ENCODE measurements around the gene TMEM209. TPM values are rescaled to one million over a fixed set of nuclear protein-coding genes. Genes with fewer than 3 reads are reported as not detected.
"Not testable (repeated sequence)": the region's sequence is repeated elsewhere in the genome, so short reads cannot be mapped to it uniquely, and the experiment has no call there.

Gene TMEM209
- 21.8 TPM for polyA plus RNA-seq (2012; ENCODE audit: insufficient read depth, insufficient read length)

DNA sequence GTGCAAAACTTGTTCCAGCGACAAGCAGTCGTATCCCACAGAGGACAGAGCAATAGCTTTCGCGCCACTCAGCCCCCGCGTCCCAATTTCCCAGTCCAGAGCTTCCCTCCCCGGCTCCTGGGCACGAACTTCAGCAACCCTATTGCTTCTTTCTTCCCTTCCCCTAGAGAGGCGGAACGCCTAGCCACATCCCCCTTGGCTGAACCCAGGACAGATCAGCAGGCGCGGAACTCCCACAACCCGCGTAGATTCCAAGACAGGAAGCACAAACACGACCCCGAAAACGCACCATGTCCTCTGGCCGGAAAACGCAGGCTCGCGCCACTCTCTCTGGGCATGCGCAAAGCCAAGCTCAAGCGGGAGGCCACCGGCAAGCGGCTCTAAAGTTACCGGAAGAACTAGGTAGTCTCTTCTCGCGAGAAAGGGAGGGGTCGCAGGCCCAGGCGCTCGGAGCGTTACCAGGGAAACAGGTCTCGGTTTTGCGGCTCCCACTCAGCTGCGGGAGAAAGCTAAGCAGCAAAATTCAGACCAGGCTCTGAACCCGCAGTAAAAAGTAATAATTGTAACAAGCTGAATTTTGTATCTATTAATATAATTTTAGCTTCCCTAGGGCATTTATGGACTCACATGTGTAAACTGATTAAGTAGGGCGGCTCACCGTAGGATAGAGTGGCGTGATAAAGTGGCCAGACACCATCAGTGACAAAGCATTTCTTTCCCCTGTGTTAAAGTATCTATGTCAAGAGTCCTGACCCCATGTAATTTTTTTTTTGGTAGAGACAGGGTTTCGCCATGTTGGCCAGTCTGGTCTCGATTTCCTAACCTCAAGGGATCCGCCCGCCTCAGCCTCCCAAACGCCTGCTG lies at the start of gene TMEM209:
TSS of gene TMEM209 (minus strand) at position 323 of the 864 bp plus-strand sequence. CDS start at position 292, 31 bp downstream.
- peak within 1 kb of the TSS; percentile 100 for H3K4me3 ChIP-seq (ENCODE audit: low read length)
- peak; percentile 96 for DNase-seq (ENCODE audit: low read depth, low spot score)

DNA sequence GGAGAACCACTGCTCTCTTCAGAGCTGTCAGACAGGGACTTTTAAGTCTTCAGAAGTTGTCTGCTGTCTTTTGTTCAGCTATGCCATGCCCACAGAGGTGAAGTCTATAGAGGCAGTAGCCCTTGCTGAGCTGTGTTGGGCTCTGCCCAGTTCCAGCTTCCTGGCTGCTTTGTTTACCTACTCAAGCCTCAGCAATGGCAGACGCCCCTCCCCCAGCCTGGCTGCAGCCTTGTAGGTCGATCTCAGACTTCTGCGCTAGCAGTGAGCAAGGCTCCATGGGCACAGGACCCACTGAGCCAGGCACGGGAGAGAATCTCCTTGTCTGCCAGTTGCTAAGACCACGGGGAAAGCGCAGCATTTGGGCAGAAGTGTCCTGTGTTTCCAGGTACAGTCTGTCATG lies 49.3 kb upstream of the TMEM209 start:
- no peak overlapping the region for H3K4me3 ChIP-seq (ENCODE audit: low read length)
- no peak for DNase-seq (ENCODE audit: low read depth, low spot score)

DNA sequence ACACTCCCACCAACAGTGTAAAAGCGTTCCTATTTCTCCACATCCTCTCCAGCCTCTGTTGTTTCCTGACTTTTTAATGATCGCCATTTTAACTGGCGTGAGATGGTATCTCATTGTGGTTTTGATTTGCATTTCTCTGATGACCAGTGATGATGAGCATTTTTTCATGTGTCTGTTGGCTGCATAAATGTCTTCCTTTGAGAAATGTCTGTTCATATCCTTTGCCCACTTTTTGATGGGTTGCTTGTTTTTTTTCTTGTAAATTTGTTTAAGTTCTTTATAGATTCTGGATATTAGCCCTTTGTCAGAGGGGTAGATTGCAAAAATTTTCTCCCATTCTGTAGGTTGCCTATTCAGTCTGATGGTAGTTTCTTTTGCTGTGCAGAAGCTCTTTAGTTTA lies 44.4 kb upstream of the TMEM209 start:
- DNase-seq (ENCODE audit: low read depth, low spot score); H3K4me3 ChIP-seq (ENCODE audit: low read length): not testable (repeated sequence)

DNA sequence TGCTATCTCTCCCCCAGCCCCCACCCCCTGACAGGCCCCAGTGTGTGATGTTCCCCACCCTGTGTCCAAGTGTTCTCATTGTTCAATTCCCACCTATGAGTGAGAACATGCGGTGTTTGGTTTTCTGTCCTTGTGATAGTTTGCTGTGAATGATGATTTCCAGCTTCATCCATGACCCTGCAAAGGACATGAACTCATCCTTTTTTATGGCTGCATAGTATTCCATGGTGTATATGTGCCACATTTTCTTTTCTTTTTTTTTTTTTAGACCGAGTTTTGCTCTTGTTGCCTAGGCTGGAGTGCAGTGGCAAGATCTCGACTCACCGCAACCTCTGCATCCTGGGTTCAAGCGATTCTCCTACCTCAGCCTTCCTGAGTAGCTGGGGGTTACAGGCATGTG lies 43.6 kb upstream of the TMEM209 start:
- not testable (repeated sequence) for H3K4me3 ChIP-seq (ENCODE audit: low read length); DNase-seq (ENCODE audit: low read depth, low spot score)

DNA sequence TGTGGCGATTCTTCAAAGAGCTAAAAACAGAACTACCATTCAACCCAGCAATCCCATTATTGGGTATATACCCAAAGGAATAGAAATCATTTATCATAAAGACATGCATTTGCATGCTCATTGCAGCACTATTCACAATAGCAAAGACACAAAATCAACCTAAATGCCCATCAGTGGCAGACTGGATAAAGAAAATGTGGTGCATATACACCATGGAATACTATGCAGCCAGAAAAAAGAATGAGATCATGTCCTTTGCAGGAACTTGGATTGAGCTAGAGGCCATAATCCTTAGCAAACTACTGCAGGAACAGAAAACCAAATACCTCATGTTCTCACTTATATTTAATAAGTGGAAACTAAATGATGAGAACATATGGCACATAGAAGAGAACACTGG lies 41.3 kb upstream of the TMEM209 start:
- H3K4me3 ChIP-seq (ENCODE audit: low read length); DNase-seq (ENCODE audit: low read depth, low spot score): not testable (repeated sequence)

DNA sequence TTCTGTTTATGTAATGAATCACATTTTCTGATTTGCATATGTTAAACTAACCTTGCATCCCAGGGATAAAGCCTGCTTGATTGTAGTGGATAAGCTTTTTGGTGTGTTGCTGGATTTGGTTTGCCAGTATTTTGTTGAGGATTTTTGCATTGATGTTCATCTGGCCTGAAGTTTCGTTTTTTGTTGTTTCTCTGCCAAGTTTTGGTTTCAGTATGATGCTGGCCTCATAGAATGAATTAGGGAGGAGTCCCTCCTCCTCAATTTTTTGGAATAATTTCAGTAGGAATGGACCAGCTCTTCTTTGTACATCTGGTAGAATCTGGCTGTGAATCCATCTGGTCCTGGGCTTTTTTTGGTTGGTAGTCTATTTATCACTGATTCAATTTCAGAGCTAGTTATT lies 38.3 kb upstream of the TMEM209 start:
- not testable (repeated sequence) for H3K4me3 ChIP-seq (ENCODE audit: low read length); DNase-seq (ENCODE audit: low read depth, low spot score)

DNA sequence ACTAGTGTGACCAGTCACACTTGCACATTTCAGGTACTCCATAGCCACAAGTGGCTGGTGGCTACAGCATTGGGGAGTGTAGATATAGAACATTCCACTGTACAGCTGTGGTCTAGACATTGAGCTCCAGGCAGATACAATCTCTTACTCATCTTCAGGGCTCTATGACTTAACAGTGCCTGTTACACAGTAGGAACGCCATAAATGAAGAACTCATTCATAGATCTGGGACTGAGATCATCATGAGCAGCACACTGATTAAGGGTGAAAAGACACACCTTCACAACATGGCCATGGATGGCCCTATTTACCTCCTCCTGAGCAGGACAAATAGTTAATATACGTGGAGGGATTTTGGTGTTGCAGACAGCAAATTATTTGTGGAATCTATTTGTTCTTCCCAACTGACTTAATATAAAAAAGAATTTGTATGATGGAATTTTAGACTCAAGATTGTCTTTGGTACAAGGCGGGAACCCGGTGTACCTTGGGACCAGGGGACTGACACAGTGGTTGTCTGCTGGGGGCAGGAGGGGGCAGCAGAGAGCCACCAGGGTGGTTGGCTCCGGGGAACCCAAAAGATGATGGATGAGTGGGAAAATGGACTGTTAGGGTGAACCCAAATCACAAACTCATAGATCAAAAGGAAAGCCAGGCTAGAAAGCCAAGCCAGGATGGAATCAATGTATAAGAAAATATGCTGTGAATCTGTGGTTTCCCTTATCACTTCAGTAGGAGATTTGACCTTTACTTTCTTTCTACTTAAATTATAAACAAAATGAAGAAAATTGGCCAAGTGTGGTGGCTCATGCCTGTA lies 37.2 kb upstream of the TMEM209 start:
- no peak for DNase-seq (ENCODE audit: low read depth, low spot score)
- no peak overlapping the region for H3K4me3 ChIP-seq (ENCODE audit: low read length)

DNA sequence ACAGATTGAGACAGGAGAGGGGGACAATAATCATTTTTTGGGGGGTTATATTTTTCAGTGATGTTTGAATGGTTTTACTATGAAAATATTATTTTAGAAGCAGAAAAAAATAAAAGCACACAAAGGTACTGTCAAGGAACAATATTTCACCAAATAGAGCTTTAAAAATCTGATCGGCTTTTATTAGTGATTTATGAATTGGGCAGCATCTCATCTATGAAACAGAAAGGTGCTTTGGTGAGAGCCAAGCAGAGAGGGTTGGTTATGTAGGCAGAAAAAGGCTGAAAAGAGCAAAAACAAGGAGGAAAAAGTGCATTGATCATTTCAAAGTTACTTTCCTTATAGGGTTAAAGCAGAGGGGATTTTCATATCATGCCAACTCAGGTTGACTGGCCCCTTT lies 35.0 kb upstream of the TMEM209 start:
- no peak for DNase-seq (ENCODE audit: low read depth, low spot score)
- H3K4me3 ChIP-seq (ENCODE audit: low read length) = no peak overlapping the region

DNA sequence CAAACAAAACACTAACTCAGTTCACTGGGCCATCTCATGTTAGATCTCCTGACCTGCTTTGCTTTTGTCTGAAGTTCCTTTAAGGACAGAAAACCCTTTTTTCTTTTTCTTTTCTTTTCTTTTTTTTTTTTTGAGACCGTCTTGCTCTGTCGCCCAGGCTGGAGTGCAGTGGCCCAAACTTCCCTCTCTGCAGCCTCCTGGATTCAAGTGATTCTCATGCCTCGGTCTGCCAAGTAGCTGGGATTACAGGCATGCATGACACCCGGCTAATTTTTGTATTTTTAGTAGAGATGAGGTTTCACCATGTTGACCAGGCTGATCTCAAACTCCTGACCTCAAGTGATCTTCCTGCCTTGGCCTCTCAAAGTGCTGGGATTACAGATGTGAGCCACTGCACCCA lies 31.2 kb upstream of the TMEM209 start:
- DNase-seq (ENCODE audit: low read depth, low spot score) = not testable (repeated sequence)

DNA sequence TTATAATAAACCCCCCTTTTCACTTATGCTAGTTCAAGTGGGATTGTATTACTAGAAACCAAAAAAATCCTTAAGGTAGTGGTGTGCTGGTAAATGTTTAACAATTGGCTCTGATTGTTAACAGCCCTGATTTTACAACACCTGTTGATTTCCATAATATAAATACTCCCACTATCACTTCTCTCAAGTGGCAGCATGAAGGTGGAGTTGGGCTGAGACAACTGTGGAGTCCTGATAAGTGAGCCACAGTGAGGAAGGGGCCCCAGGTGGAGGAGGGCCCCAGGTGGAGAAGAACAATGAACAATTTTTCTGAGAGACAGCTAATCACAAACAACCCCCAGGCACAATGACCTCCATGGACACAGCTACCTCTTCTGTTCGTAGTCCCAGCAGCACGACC lies 28.9 kb upstream of the TMEM209 start:
- DNase-seq (ENCODE audit: low read depth, low spot score) = no peak
- no peak overlapping the region for H3K4me3 ChIP-seq (ENCODE audit: low read length)

More for the DNA sequence above, 31.2 kb upstream of the TMEM209 start:
- H3K4me3 ChIP-seq (ENCODE audit: low read length) = not testable (repeated sequence)

DNA sequence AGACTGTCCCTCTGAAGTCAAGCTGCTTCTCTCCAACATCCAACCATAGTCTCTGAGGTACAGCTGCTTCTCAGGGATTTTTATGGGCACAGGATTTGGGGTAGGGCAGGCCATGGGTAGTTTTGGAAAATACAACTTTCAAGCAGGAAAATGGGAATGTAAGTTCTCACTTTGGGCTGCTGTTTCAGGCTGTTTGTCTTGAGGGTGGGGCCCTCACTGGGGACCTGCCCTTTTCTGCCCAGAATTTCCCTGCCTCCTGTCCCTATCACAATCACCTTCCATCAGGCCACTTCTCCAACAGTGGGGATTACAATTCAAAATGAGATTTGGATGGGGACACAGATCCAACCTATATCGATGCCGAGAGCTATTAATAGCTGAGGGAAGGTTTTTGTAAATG lies 27.0 kb upstream of the TMEM209 start:
- H3K4me3 ChIP-seq (ENCODE audit: low read length) = no peak overlapping the region
- DNase-seq (ENCODE audit: low read depth, low spot score) = no peak

DNA sequence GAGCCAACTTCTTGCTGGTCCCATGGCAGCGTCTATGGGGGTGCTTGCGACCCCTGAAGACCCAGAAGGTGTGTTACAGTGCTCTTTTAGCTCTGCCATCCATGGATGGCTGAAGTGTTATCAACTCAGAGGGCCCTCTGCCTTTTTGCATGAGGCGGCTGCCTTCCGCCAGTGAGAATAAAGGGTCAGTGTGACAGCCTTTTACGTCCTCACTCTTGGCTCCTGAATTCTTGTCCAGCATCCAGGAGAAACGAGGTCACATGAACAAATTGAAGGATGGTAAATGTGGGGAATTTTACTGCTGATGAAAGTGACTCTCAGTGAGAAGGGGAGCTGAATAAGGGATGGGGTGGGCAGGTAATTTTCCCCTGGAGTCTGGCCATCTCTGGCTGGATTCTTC lies 26.6 kb upstream of the TMEM209 start:
- no peak overlapping the region for H3K4me3 ChIP-seq (ENCODE audit: low read length)
- DNase-seq (ENCODE audit: low read depth, low spot score) = no peak

DNA sequence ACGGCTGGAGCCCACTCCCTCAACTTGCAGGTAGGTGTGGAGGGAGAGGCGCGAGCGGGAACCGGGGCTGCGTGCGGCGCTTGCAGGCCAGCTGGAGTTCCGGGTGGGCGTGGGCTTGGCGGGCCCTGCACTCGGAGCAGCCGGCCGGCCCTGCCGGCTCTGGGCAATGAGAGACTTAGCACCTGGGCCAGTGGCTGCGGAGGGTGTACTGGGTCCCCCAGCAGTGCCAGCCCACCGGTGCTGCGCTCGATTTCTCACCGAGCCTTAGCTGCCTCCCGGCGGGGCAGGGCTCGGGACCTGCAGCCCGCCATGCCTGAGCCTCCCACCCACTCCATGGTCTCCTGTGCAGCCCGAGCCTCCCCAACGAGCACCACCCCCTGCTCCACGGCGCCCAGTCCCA lies 24.8 kb upstream of the TMEM209 start:
- not testable (repeated sequence) for DNase-seq (ENCODE audit: low read depth, low spot score); H3K4me3 ChIP-seq (ENCODE audit: low read length)

DNA sequence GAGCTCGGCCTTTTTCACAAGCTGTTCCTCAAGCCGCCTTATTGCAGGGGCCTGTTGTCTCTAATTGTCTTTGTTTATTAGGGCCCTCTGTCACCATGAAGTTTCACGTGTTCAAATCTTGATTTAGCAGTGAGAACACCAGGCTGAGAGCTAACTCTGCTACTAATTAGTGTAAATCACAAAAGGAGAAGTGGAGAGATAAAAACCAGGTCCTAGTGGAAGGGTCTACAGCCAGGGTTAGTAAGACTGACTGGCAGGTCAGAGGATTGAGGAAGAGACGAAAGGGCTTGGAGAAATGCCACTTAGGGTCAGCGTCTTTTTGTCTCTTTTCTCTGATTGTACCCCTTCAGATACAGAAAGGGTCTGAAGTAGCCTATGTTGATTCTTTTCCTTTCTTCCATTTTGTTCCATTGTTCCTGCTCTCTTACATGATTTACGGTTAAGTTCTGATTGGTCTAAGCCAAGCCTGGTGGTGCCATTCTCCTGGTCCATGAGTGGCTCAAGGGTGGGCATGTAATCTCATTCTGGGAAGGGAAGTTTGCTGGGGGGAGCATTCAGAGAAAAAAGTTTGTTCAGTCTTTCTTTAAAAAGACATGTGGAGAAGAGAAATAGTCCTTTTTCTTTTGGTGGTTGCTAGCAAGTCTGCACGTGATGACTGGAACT lies 23.8 kb upstream of the TMEM209 start:
- no peak overlapping the region for H3K4me3 ChIP-seq (ENCODE audit: low read length)
- no peak for DNase-seq (ENCODE audit: low read depth, low spot score)

DNA sequence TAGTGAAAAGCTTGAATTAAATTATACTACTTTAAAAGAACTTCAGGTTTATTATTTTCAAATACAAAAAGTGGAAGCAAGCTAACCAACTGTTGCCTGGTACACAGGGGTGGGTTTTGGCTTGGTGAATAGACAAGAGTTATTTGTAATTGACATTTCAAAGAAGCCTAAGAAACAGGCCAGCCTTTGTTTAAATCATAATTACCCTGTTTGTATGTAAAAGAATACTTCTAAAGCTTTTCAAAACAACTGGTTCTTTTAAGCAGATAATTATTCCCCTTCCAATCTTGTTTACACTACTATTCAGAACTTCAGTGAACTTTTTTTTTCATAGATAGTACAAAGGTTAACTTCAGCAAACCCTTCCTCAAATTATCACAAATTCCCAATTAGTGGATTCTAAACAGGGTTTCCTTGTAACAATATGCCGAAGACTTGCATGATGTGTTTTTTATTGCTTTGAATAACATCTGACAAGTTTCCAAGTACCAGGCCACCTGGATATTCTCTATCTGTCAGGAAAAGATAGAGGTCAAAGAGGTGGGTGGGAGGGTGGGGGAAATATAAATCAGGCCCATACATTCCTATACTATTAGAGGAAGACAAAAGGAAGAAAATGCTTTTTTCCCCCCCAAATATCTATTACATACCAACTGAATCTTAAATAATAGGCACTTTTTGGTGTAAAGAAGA lies 22.8 kb upstream of the TMEM209 start:
- no peak overlapping the region for H3K4me3 ChIP-seq (ENCODE audit: low read length)
- DNase-seq (ENCODE audit: low read depth, low spot score) = no peak

DNA sequence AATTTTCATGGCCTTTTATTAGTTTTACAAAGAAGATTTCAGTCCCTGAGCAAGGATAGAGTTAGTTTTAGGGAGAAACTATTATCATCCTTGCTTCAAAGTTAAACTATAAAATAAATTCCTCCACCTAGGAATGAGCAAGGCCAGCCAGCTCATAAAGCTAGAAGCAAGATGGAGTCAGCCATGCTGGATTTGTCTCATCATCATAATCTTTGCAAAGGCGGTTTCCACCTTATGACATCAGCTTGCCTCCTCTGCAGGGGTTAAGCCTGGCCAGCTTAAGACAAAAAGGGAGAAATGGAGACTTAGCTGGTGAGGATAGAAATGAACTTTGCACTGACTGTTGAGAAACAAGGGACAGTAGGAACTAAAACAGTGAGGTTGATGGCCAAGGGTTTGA lies 21.1 kb upstream of the TMEM209 start:
- DNase-seq (ENCODE audit: low read depth, low spot score) = no peak
- H3K4me3 ChIP-seq (ENCODE audit: low read length) = no peak overlapping the region

DNA sequence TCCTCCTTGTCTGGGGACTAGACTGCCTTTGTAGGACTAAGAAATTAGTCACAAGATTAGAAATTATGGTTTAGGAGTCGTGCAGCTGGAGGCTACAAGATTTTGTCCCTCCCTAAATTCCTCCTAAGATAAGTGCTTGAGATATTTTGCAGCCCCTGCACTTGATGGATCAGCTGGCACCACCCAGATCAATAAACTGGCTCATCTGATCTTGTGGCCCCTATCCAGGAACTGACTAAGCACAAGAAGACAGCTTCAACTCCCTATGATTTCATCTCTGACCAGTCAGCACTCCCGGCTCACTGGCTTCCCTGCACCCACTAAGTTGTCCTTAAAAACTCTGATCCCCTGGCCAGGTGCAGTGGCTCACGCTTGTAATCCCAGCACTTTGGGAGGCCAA lies 19.7 kb upstream of the TMEM209 start:
- not testable (repeated sequence) for DNase-seq (ENCODE audit: low read depth, low spot score); H3K4me3 ChIP-seq (ENCODE audit: low read length)

DNA sequence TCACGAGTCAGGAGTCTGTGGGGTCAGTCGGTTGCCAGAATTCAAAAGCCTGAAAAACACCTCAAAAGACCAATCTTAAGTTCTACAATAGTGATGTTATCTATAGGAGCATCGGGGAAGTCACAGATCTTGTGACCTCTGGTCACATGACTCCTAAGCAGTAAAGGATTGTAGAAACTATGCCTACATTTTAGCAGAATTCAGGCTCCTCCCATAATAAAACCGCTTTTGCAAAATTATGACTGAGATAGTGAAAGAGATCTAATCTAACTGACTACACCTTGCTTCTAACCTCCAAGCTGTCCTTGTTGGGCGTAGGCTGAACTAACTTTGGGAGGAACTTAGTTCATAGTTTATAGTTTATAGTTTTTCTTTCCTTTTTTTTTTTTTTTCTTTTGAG lies 19.0 kb upstream of the TMEM209 start:
- no peak for DNase-seq (ENCODE audit: low read depth, low spot score)
- H3K4me3 ChIP-seq (ENCODE audit: low read length) = no peak overlapping the region

DNA sequence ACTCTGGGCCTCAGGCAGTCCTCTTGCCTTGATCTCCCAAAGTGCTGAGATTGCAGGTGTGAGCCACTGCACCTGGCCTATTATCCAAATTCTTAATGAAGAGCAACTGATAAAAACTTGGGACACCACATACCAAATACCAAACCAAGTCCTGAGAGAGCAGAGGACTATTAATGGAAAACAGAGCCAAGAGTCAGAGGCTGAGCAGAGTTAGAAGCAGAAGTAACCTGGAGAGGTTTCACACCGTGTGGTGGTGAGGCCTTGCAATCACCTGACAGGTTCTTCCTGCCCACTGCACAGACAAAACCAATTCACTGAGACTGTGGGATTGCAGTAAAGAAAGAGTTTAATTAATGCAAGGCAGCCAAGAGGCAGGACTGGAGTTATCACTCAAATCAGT lies 18.4 kb upstream of the TMEM209 start:
- DNase-seq (ENCODE audit: low read depth, low spot score) = no peak
- no peak overlapping the region for H3K4me3 ChIP-seq (ENCODE audit: low read length)

Measured in Jurkat, Clone E6-1 (cell line).